A673 (cell line): Measurements from ENCODE around the gene ERH.

ENCODE experiments used
- EZH2 ChIP-seq: fragments of 200-600 bp; sonication (generic); IDR thresholded peaks from 2 replicates; pipeline ENCODE4 v1.6.1; 2017; ENCODE audit warnings: borderline replicate concordance, low read depth, mild to moderate bottlenecking, mixed read lengths, antibody characterized with exemption, low read length; ENCODE audit not compliant: poor library complexity, severe bottlenecking
- TF ChIP-seq, protein P1 (sequence below): fragments of 300-800, 200-600 bp; sonication (generic); conservative IDR thresholded peaks from 2 replicates; pipeline ENCODE4 v1.5.1; 2017; ENCODE audit warnings: low read depth, mild to moderate bottlenecking, antibody characterized with exemption, low read length, moderate library complexity, mixed read lengths

DNA sequence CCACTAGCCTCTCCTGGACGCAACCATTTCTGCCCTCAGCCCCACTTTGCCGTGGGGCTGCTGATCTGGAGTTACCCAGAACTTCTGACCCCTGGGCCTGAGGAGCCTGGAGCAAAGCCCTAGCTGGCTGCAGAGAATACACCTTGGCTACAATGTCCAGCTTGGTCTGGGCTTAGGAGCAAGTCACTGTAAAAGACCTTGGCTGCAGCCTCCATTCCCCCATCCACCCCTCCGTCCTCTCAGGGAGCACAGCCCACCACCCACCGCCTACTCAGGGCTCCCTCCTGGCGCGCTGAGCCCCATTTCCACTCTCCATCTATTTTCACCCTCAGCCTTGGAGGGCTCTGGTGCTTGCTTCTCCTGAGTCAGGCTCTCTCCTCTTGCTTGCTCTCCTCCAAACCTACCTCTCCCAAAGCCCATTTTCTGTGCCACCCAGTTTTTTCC, 42.9 kb downstream of the ERH start:
- TF ChIP-seq, protein P1, sequence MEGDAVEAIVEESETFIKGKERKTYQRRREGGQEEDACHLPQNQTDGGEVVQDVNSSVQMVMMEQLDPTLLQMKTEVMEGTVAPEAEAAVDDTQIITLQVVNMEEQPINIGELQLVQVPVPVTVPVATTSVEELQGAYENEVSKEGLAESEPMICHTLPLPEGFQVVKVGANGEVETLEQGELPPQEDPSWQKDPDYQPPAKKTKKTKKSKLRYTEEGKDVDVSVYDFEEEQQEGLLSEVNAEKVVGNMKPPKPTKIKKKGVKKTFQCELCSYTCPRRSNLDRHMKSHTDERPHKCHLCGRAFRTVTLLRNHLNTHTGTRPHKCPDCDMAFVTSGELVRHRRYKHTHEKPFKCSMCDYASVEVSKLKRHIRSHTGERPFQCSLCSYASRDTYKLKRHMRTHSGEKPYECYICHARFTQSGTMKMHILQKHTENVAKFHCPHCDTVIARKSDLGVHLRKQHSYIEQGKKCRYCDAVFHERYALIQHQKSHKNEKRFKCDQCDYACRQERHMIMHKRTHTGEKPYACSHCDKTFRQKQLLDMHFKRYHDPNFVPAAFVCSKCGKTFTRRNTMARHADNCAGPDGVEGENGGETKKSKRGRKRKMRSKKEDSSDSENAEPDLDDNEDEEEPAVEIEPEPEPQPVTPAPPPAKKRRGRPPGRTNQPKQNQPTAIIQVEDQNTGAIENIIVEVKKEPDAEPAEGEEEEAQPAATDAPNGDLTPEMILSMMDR, result no peak
- TF ChIP-seq EZH2, result no peak
